ENCODE measurements around the gene CA6.

DNA sequence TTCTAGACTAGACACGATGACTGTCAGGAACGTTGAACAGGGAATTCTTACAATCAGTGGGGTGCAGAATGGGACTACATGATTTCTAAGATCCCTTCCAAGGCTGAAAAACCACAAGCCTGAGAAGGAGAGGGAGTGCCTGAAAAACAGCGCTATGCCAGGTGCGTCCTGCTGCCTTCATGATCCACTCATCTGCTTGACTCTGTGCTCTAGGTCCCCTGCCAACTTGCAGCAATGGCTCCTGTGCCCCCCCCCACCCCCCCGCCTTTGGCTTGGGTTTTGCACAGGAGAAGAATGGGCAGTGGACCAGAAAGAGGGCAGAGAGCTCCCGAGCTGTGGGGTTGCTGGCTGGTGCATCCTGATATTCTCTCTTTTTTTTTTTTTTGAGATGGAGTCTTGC lies 74.6 kb downstream of the CA6 start:
- TF ChIP-seq POLR2AphosphoS5 (IDR thresholded peaks at IDR 0.05; ENCODE audit: low read depth, low read length) (no peak), SIN3A (IDR thresholded peaks at IDR 0.05; ENCODE audit: borderline replicate concordance, insufficient read depth, low read length) (no peak)
- TF ChIP-seq, protein P1, sequence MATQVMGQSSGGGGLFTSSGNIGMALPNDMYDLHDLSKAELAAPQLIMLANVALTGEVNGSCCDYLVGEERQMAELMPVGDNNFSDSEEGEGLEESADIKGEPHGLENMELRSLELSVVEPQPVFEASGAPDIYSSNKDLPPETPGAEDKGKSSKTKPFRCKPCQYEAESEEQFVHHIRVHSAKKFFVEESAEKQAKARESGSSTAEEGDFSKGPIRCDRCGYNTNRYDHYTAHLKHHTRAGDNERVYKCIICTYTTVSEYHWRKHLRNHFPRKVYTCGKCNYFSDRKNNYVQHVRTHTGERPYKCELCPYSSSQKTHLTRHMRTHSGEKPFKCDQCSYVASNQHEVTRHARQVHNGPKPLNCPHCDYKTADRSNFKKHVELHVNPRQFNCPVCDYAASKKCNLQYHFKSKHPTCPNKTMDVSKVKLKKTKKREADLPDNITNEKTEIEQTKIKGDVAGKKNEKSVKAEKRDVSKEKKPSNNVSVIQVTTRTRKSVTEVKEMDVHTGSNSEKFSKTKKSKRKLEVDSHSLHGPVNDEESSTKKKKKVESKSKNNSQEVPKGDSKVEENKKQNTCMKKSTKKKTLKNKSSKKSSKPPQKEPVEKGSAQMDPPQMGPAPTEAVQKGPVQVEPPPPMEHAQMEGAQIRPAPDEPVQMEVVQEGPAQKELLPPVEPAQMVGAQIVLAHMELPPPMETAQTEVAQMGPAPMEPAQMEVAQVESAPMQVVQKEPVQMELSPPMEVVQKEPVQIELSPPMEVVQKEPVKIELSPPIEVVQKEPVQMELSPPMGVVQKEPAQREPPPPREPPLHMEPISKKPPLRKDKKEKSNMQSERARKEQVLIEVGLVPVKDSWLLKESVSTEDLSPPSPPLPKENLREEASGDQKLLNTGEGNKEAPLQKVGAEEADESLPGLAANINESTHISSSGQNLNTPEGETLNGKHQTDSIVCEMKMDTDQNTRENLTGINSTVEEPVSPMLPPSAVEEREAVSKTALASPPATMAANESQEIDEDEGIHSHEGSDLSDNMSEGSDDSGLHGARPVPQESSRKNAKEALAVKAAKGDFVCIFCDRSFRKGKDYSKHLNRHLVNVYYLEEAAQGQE (IDR thresholded peaks at IDR 0.05; ENCODE audit: insufficient read depth in 1 of 2, low read depth in 2 of 2, low read length in 2 of 2) = no peak

Data from PFSK-1 (cell line).